HCT116 (cell line): Measurements from ENCODE around the gene SLC5A12.

Source experiments
- CTCF ChIP-seq, 3 experiments: fragments of 200-600 bp in 1 of 3; sonication (generic) in 1 of 3; IDR thresholded peaks in 2 of 3; conservative IDR thresholded peaks in 1 of 3; 2 replicates each; pipeline ENCODE4 v1.5.1; 2012 to 2017; ENCODE audit warnings: low read depth in 2 of 3, low read length in 2 of 3, antibody characterized with exemption in 1 of 3, borderline replicate concordance in 1 of 3, control low read depth in 1 of 3, mild to moderate bottlenecking in 1 of 3, mixed read lengths in 1 of 3, mixed run types in 1 of 3, moderate library complexity in 1 of 3; ENCODE audit not compliant: insufficient read depth in 1 of 3
- POLR2A ChIP-seq: IDR thresholded peaks from 2 replicates; pipeline ENCODE4 v1.7.0; 2011; ENCODE audit warnings: borderline replicate concordance; ENCODE audit not compliant: insufficient read depth, insufficient read length; ENCODE audit errors: extremely low read depth
- POLR2AphosphoS5 ChIP-seq: IDR thresholded peaks from 2 replicates; pipeline ENCODE4 v1.6.1; 2011; ENCODE audit warnings: mild to moderate bottlenecking, low read depth, low read length, moderate library complexity
- RAD21 ChIP-seq: IDR thresholded peaks from 2 replicates; pipeline ENCODE4 v1.6.1; 2012; ENCODE audit warnings: low read depth, mild to moderate bottlenecking
- SIN3A ChIP-seq: IDR thresholded peaks from 2 replicates; pipeline ENCODE4 v1.6.1; 2012; ENCODE audit warnings: low read depth
- SRF ChIP-seq: IDR thresholded peaks from 2 replicates; pipeline ENCODE4 v1.6.1; 2012; ENCODE audit warnings: low read depth

- TF ChIP-seq SRF, result no peak
- TF ChIP-seq RAD21, result no peak
- no peak for TF ChIP-seq SIN3A
- TF ChIP-seq POLR2A, result no peak
- TF ChIP-seq CTCF (IDR thresholded peaks at IDR 0.05 in 2 of 3, conservative IDR thresholded peaks at IDR 0.05 in 1 of 3; ENCODE audit: borderline replicate concordance in 1 of 3, insufficient read depth in 1 of 3, low read depth in 2 of 3, low read length in 2 of 3), result no peak
- no peak for TF ChIP-seq POLR2AphosphoS5
Measured at GRCh38 chr11:26730414-26731083, 8.7 kb upstream of the SLC5A12 start.
